NCI-H460 (cell line): ENCODE measurements around the gene ST3GAL4. TPM values are rescaled to one million over a fixed set of nuclear protein-coding genes. Genes with fewer than 3 reads are reported as not detected.

Experiments
- DNase-seq: peaks from one replicate; pipeline ENCODE4 v3.0.0-alpha.2; 2016; ENCODE audit warnings: low read depth; ENCODE audit errors: extremely low read depth
- total RNA-seq: library from RNA; depleted of rRNA; stranded (reverse); fragments of >200 nt; shearing (Covaris generic); gene quantifications from 2 replicates; pipeline ENCODE4 v1.2.3, GENCODE V29; 2014

The ST3GAL4 gene
- total RNA-seq, 1 experiment from 2014 or later: 31.3 TPM

- DNase-seq: no peak
Measured at GRCh38 chr11:126418887-126419286, 63.4 kb downstream of the ST3GAL4 start.

DNA sequence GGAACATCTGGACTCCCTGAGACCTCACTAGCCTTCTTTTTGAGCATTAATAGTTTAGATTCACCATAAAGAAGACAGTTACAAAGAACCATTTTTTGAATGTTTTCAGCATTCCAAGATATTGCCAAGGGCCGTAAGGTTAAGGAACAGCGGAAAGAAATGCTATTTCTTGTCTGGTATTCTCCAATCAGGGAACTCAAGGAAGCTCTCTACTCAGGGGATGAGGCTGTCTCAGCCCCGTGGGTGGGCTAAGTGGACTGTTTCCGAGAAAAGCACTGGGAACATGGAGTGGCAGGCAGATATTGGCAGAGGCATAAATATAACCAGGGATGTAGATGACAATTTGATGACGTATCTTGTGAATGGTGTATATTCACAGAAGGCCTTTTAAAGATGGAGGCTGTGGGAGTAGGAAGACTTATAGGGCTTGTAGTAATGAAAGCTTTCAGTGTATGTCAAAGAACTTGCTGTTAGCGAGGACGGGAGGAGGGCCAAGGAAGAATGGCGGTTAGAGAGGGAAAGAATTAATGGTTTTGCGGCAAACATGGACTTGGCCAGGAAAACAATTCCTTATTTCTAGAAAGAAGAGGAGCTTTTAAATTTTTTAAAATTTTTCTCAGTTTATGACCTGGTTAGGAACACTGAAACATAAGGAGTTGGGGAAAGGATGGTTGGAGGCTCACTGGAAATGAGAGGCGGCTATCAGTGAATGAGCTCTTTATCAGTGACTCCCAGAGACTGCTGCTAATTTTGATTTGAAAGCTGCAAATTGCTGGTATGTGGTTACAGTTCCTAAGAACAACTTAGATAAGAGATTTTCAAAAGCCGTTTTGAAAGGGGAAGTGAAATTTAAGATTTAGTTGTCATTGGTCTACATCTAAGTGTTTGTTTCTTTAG is 64.6 kb downstream of the ST3GAL4 start:
- DNase-seq: no peak

DNA sequence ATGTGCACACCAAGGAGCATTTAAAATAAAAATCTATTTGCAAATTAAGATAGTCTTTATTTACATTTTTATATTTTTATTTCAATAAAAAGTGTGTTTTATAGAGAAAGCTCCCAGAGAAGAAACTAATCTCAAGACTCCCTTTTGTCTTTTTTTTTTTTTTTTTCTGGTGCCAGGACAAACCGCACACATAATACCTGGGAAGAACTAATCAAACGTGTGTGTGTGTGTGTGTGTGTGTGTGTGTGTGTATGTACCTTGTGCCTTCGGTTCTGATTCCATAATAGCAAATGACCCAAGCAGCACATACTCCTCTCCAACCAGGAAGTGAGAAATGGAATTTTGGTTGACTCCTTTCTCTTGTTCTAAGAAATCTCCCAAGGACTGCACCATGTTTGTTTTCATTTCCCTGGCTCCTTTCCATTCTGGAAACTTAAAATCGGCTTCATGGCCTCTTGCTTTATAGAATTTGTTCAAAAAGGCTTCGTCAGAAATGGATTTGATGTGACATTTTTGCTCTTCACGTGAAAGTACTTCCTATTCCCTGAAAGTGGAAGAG is 65.3 kb downstream of the ST3GAL4 start:
- no peak for DNase-seq

DNA sequence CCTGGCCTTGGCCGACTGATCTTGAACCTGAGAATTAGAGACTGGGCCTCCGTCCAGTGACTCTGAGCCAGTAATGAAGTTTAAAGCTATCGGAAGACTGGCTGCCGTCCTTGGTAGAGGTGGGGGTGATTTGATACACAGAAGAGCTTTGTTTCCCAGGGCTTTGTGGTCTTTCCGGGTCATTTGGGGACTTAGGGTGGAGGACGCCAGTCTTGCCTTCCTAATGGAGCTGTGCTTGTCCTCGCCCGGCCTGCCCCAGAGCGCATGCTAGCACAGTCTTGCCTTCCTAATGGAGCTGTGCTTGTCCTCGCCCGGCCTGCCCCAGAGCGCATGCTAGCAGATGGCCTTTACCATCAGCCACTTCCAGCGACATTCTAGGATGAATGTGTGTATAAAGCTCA is 65.8 kb downstream of the ST3GAL4 start:
- no peak for DNase-seq

DNA sequence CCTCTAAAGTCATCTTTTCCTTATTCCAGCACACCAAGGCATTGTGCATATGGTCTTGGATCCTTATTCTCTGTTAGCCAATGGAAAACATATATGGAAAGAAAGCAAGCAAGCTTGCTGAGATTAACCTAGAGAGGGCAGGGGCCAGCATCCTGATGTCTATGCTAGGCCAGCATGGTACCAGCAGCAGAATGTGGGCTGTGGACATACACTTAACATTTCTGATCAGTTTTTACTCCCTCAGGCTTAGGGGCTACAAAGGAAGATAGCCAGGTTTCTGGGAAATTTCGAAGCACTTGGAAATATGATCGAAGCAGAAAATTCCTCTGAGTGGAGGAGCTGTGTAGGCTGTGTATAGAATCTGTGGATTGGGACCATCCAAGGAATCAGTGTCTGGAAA is 67.0 kb downstream of the ST3GAL4 start:
- no peak for DNase-seq

- DNase-seq: no peak
Measured at GRCh38 chr11:126423154-126423553, 67.7 kb downstream of the ST3GAL4 start.

DNA sequence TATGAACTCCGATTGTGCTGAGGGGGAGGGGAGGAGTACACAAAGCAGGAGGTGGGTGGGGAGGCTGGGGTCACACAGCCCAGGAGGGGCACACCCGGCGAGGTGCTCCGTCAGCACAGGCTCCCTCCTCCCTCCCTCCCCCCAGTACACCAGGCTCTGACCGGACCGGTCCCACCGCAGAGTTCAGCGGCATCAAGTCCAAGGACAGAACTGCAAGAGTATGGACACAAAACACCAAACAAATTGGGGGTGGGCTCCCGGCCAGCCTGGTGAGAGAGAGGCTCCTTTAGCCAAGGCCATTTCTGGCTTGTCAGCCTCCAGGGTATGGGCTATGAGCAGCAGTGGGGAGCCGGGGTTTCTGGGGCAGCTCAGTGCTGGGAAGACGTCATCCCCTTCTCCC is 68.3 kb downstream of the ST3GAL4 start:
- no peak for DNase-seq

DNA sequence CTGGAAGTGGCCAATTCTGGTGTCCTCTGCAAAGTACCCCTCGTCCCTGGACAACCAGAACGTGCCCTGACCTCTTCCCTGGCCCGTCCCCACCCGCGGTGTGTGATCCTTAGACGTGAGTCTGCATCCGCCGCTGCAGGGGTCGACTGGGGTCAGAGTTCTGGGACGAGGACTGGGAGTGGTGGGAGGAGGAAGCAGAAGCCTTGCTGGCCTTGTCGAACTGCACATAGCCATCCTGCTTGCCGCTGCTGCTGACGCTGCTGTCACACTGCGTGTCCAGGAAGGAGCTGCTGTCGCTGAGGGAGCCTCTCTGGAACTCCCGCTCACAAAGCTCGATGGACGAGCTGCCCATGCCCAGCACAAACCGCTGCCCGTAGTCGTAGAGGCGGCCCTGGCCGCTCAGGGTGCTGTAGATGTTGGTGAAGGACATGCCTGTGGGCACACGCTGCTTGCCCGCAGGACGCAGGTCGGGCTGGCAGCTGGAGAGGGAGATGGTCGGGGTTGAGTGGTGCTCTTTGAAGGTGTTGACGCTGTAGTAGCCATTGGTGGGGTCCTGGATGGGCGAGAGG is 69.1 kb downstream of the ST3GAL4 start:
- DNase-seq: no peak

DNA sequence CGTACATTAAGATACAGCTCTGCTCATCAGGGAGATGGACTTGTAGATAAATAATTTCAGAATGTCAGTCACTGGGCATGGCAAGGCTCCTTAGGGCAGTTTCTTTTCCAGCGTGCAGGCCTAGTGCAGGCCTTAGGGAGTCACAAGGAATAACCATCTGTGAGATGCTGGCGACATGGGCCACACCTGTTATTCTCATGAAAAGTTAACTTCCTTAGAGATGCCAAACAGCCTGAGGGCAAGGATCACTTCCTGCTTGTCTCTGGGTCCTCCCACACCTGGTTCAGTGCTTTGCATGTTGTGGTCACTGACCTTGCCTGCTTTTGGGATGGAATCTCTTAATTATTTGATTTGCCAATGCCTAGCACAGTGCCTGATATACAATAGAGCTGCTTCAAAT is 70.6 kb downstream of the ST3GAL4 start:
- DNase-seq: no peak

GRCh38 chr11:126426820-126427749 is 71.6 kb downstream of the ST3GAL4 start:
- peak; percentile 20 for DNase-seq

DNA sequence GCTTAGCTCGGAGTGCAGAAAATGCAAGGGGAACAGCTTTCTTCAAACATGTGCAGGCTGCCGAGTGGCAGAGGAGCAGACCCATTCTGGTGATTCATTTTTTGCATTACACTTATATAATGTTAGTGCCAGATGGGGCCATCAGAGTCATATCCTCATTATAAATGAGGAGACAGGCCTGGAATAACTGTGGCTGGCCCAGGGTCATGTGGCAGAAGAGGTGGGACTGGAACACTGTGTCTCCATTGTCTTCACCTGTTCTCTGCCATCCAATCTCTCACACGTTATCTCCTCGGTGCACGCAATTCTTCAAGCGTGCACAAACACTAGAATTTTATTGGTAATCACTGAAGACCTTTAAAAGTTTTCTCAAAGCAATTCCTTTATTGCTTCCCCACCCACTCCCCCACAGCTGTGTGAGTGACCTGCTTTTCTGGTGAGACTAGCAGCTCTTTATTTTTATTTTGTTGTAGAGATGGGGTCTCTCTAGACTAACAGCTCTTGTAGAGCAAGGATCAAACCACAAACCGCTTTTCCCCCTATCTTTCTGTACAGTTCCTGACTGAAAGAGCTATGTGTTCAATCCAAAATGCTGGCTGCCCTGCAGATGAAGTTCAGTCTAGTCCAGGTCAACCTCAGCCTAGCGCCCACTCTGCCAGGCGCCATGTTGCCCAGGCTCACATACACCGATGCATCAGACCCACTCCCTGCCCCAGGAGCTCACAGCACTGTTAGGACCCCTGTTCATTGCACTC is 75.3 kb downstream of the ST3GAL4 start:
- no peak for DNase-seq

GRCh38 chr11:126431401-126432064 is 76.0 kb downstream of the ST3GAL4 start:
- peak; percentile 55 for DNase-seq

DNA sequence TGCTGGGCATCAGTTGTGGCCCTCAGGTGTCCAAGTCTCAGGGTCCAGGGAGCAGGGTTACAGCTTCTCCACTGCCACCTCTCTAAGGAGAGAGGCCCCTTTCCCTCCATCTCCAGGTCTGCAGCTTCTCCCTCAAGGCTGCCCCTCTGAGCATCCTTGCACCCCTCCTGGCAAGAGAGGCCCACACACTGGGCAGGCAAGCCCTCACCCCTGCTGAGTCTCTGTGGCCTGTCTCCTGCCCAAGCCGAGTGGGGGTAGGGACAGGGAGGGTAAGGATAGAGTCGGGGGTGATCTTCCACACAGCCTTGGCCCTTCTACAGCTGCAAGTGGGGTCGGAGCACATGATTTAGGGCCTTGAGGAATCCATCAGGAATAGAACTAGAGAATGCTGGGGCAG is 76.6 kb downstream of the ST3GAL4 start:
- DNase-seq: no peak

DNA sequence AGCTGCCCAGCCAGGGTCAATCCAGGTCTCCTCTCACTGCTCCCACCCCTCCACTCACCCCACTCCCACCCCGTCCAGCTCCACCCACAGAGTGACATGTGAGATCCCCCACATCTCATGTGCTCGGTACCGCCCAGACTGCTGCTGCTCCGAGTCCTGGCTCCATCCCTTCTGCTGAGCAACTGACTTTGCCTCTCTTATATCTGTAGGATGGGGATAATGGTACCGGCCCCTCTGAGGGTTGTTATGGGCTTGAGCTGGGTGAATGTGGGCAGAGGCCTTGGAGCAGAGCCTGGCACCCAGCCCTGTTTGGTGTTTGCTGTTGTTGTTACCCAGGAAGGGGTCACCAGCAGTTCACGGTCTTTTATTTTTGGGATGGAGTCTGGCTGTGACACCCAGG is 77.0 kb downstream of the ST3GAL4 start:
- no peak for DNase-seq

- no peak for DNase-seq
Measured at GRCh38 chr11:126433244-126433846, 77.9 kb downstream of the ST3GAL4 start.

DNA sequence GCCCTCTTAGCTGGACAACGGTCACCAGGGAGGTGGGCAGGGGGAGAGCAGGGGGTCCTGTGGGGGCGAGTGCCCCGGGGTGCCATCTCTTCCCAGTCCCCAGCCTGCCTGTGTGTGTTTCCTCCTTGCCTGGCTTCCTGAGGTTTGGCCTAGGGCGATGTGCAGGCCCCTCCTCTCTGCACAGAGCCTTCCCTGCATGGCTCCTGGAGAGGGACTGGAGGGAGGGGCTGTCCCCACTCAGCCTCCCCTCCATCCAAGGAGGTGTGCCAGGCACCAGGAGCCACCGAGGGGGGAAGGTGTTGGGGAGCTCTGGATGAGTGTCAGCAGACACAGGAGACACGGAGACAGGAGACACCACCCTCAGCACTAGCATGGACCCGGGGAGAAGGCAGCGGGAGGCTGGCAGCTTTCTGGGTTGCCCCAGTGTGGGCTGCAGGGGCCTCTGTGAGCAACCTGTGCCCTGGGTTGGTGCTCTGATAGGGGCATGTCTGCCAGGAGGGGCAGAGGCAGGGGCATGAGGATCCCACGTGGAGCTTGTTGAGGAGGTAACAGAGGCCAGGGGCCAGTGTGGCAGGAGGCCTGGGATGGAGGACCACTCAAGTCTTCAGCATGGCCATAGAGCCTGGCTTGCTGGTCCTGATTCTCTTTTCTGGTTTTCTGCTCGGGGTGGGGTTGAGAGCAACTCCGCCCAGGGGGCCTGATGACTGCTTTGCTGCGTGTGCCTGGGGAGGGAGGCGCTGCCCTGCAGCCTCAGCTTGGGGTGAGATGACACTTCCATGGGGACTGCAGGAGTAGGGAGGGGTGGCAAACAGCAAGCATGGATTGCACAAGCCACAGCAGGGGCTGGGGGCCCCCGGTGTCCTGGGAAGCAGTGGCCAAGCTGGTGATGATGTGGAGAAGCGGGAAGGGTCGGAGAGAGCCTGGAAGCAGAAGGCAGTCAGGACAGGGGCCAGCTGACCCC is 78.8 kb downstream of the ST3GAL4 start:
- DNase-seq: no peak

- no peak for DNase-seq
Measured at GRCh38 chr11:126434950-126435335, 79.5 kb downstream of the ST3GAL4 start.

GRCh38 chr11:126436209-126436755 is 80.8 kb downstream of the ST3GAL4 start:
- DNase-seq: no peak
